BJ (cell line): ENCODE results near the gene PHF2. TPM values are rescaled to one million over a fixed set of nuclear protein-coding genes. Genes with fewer than 3 reads are reported as not detected.

ENCODE experiments used
- CTCF ChIA-PET: fragments of 350-600 bp; formaldehyde crosslinking; extraction: SDS; loops from one replicate; lab custom pipeline; 2021; ENCODE audit warnings: antibody characterized with exemption, inconsistent platforms; lab: Yijun Ruan, JAX
- POLR2A ChIA-PET: fragments of 300-600 bp; sonication (Branson Sonifier 250); formaldehyde crosslinking; extraction: SDS; loops from one replicate; lab custom pipeline; 2021; ENCODE audit warnings: antibody characterized with exemption; lab: Charles Lee
- DNase-seq: peaks from one replicate; pipeline ENCODE4 v3.0.0-alpha.2; 2011; ENCODE audit warnings: low read depth
- H3K27me3 ChIP-seq: 2 replicates; pipeline ENCODE4 v1.6.0; 2011; ENCODE audit warnings: low read length; ENCODE audit not compliant: control insufficient read depth, insufficient read depth
- H3K36me3 ChIP-seq: 2 replicates; pipeline ENCODE4 v1.5.1; 2011; ENCODE audit warnings: low read length; ENCODE audit not compliant: control insufficient read depth, insufficient read depth
- H3K4me3 ChIP-seq: 2 replicates; pipeline ENCODE4 v1.5.1; 2011; ENCODE audit warnings: low read depth, mild to moderate bottlenecking, control low read depth, low read length
- CTCF ChIP-seq: IDR thresholded peaks from 2 replicates; pipeline ENCODE4 v1.5.1; 2011; ENCODE audit warnings: low read depth, mild to moderate bottlenecking, control low read depth, inconsistent platforms, low read length, moderate library complexity; ENCODE audit not compliant: insufficient read depth
- polyA plus RNA-seq: library from polyadenylated mRNA; depleted of rRNA; stranded (reverse); fragments of >200 nt; gene quantifications from 2 replicates; pipeline ENCODE4 v1.2.3, GENCODE V29; 2011

The PHF2 gene
- polyA plus RNA-seq, 1 experiment: 9.4 TPM

DNA sequence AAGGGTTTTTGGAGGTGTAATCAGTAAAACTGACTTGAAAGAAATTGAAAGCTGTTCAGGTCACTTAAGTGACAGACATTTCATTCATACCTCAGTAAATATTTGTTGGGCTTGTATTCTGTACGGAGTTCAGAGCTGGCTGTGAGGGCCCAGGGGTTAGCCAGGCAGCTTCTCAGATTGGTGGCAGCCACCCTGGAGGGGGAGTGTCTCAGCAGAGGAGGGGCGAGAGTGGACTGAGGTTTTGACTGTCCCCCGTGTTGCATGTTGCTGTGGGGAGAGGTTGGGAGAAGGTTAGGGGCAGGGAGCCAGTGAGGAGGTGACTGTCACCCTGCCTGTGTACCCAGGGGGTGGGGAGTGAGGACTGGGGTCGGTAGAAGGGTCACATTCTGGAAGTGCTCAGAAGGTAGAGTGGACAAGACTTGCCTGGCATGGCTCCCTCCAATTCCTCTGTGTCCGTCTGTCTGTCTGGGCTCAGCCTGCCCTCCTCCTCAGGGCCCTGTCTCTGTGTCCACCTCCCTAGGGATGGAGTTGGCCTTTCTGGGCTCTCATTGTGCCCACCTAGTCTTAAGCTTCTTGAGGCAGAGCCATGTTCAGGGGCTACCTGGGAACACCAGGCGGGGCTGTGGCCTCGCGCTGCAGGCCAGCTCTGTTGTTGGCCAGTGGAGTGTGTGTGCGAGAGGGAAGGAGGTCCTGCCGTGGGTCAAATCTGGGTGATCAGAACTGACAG lies 4.4 kb downstream of the PHF2 start:
- POLR2A ChIA-PET: no interaction called here
- no peak for TF ChIP-seq CTCF
- H3K27me3 ChIP-seq: no peaks in the 10 kb centered on the region
- H3K36me3 ChIP-seq: no peaks in the 10 kb centered on the region
- no peak for DNase-seq
- H3K4me3 ChIP-seq: no peak overlapping the region
- CTCF ChIA-PET: interaction anchor here (1.0 to 1.3 kb wide), 3 partner anchors 11 to 100 kb away, joined by 3 to 4 read pairs (median 3); no protein-coding TSS in a partner anchor

- CTCF ChIA-PET: interaction anchor here (1.0 to 1.3 kb wide), 2 partner anchors 9 to 10 kb away, joined by 3 read pairs; no protein-coding TSS in a partner anchor
- POLR2A ChIA-PET: no interaction called here
- Histone ChIP-seq H3K27me3 (no peaks in the 10 kb centered on the region), H3K36me3 (no peaks in the 10 kb centered on the region), H3K4me3 (no peak overlapping the region)
- DNase-seq: no peak
- no peak for TF ChIP-seq CTCF
Observed at GRCh38 chr9:93582115-93582514, 5.7 kb downstream of the PHF2 start.

- Histone ChIP-seq H3K36me3 (no peaks in the 10 kb centered on the region), H3K4me3 (no peak overlapping the region), H3K27me3 (no peaks in the 10 kb centered on the region)
- POLR2A ChIA-PET: no interaction called here
- TF ChIP-seq CTCF: no peak
- no peak for DNase-seq
- CTCF ChIA-PET: interaction anchor here (1.0 kb wide), 1 partner anchor 9 kb away, joined by 3 read pairs; no protein-coding TSS in a partner anchor
Observed at GRCh38 chr9:93582550-93582949, 6.2 kb downstream of the PHF2 start.

DNA sequence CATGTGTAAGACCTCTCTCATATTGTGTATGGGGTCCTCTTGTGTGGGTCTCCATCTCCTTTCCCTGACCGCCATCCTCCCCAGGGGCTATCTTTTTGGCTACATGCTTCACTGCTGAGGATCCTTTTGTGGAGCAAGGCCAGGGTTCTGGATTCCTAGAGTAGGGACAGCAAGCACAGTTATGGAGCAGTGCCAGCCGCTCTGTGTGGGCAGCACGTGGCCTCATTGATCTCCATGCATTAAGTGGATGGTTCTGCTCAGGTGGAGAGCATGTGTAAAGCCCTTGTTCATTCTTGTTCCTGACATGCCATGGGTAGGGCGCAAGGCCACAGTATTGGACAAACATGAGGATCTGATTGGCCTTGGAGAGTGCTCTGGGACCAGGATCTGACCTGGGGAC lies 8.9 kb downstream of the PHF2 start:
- no peak for DNase-seq
- no peak for TF ChIP-seq CTCF
- POLR2A ChIA-PET: no interaction called here
- Histone ChIP-seq H3K27me3 (no peaks in the 10 kb centered on the region), H3K4me3 (no peak overlapping the region), H3K36me3 (no peaks in the 10 kb centered on the region)
- CTCF ChIA-PET: no interaction called here

DNA sequence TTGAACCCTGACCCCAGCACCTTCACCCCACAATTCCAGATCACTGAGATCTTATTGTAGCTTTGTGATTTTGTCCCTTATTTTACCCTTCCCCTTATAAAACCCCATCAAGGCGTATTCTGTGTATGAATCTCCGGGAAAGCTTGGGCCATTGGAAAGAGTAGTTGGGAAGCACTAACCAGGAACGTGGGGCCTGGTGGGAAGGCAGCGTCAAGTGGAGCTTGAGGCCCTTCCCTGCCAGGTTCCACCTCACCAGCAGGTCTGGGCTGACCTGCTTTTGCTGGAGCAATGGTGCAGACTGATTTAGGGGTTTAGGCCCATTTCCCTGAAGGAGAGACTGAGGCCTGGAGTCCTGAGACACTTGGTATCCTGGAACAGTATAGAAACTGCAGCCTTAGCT lies 9.3 kb downstream of the PHF2 start:
- POLR2A ChIA-PET: no interaction called here

More for the DNA sequence above, 9.3 kb downstream of the PHF2 start:
- TF ChIP-seq CTCF: no peak
- no peaks in the 10 kb centered on the region for H3K27me3 ChIP-seq
- H3K4me3 ChIP-seq: no peak overlapping the region
- no peak for DNase-seq
- CTCF ChIA-PET: no interaction called here
- no peaks in the 10 kb centered on the region for H3K36me3 ChIP-seq
